GM21528 (cell line): ENCODE data around the gene ZC3H4.
"Not testable (repeated sequence)": the region's sequence is repeated elsewhere in the genome, so short reads cannot be mapped to it uniquely, and the experiment has no call there.

Experiments
- ATAC-seq: cut with Tn5 transposase; IDR thresholded peaks from one replicate; pipeline ENCODE4 v1.9.1; 2021; ENCODE audit warnings: mild to moderate bottlenecking, moderate library complexity; ENCODE audit not compliant: unreplicated experiment, low FRiP score

Gene ZC3H4

GRCh38 chr19:47109177-47109540 is 4.4 kb downstream of the ZC3H4 start:
- no peak for ATAC-seq

GRCh38 chr19:47107953-47108746 is 5.4 kb downstream of the ZC3H4 start:
- ATAC-seq, result no peak

DNA sequence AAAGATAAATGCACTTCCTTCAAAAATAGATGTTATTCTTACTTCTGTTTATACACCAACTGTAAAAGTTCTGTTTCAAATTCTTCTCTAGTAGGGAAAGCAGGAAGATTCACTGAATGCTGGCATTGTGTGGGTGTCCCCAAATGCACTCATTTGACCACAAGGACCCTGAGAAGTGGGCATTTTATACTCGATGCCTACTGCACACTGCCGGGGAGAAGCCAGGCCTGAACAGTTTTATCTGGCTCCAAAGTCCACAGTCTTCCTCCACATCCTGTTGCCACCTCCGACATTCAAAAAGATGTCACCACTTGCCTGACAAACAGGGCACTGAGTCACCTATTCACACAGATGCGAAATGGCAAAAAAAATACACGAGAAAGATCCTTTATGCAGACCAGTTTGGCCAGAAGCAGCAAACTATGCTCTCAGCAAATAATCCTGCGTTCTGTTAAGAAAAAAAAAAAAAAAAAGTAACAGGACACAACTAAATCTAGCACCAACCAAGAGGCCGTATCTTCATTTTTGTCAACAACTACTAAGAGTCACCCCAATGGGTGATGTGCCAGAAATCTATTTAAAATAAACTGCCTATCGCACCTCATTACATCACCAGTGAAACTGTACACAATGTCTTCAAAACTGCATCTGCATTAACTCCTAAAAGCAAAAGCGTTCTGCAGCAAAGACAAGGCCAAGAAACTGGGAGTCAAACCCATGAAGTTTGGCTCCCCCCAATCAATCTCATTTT is 6.2 kb downstream of the ZC3H4 start:
- ATAC-seq, result no peak

DNA sequence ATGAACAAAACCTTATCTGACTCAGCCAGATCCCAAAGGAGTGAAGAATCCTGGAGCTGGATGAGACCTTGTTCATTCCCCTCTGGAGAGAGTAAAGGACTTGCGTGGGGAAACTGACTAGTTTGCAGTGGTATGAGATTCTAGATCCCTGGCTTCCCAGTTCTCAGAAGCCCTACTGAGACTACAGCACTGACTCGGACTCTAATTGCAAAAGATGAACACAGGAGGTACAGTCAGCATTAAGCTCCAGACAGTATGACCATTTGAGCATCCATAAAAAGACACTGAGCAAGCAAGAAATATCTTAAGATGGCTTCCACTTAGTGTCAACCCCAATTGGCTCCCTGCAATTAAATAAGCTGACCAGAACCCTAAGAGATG is 6.8 kb downstream of the ZC3H4 start:
- no peak for ATAC-seq

DNA sequence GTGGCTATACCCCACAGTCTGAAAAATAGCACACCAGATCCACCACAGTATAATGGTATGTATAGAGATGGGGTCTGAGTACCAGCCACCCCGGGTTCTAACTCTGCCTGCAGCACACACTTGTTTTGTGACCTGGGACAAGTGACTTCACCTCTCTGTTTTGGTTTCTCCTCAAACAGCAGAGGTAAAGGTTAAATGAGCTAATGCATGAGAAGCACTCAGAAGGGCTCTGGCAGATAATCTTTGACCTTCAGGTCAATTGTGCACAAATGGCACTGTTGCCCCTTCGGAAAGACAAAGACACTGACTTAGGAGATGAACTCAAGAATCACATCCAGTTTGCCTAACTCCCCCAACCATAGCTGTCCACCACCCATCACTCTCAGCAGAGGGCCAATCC is 7.7 kb downstream of the ZC3H4 start:
- ATAC-seq, result no peak

GRCh38 chr19:47104680-47105079 is 8.9 kb downstream of the ZC3H4 start:
- ATAC-seq, result no peak

DNA sequence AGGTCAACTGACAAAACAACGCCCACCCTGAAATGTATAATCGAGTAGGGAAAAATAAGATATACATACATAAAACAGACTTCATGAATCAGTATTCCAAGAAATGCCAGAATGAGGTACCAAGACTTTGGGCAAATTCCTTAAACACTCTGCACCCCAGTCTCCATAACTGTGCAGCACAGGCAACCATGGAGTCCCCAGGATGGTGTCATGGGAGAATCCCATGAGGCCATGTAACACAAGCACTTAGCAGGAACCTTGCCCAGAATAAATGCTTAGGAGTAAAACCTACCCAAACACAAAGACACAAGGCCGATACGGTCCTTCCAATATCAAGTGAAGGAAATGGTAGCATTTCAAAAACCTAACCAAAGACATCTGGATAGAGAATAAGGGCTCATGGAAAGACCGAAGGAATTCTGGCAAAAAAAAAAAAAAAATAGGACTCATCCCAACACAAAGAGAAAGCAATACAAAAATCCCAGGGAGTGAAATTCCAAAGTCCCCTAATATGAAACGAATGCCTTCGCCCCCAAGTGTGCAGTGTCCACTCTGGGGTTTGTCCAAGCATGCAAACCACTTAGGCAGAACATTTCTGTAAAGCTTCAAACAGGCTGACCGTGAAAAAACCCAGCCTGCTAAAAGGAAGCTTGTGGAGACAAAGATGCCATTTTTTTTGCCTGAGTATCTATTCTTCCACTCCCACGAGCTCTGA is 11.1 kb downstream of the ZC3H4 start:
- no peak for ATAC-seq

GRCh38 chr19:47101116-47101515 is 12.5 kb downstream of the ZC3H4 start:
- not testable (repeated sequence) for ATAC-seq

DNA sequence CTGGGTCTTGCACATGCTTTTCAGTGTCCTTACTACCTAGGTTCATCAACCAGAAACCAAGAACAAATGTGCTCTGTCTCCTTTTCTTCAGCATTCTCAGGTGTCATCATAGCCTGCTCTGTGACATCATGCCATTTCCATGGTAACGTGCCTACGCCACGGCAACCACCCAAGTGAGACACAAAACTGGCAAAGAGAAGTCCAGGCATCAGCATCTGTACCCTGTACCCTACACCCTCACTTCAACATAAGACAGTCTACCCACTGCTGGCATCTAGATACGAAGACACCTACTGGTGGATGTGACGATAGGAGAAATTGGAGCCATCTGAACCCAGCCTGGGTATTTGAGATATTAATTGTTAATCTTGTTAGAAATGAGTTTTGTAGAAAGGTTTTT is 13.3 kb downstream of the ZC3H4 start:
- ATAC-seq, result no peak

DNA sequence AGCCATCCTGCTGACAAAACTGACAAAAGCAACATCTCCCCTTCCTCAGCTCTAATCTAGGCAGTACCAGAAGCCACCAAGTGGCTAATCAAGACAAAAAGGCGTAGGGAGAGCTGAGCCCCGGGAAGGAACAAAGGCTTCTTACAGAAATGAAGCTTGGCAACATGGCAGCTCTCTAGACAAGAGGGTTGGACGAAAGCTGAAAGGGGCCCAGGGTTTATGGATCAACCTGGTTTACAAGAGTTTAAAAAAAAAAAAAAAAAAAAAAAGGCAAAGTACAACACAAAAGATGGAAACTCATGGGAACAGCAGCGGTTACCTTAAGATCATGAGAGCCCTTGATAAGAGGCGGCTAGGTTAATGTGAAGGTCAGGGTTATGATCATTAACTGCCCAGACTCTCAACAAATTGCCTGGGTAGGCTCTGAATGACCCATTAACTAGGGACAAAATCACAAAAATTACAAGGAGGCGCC is 14.0 kb downstream of the ZC3H4 start:
- ATAC-seq, result no peak

DNA sequence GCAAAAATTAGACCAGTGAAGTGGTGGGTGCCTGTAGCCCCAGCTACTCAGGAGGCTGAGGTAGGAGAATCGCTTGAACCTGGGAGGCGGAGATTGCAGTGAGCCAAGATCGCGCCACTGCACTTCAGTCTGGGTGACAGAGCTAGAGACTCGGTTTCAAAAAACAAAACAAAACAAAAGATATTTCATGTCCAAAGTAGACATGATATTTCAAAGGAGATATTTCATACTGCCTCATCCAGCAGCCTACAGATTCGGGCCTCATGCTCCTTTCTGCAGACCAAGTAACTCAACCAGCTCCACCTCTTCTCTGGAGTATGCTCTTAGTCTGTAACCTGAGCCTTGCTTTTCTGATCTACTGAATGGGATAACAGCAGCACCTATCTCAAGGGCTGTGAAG is 15.0 kb downstream of the ZC3H4 start:
- ATAC-seq, result no peak

GRCh38 chr19:47097396-47098201 is 16.0 kb downstream of the ZC3H4 start:
- ATAC-seq, result no peak

GRCh38 chr19:47096721-47097120 is 16.9 kb downstream of the ZC3H4 start:
- ATAC-seq, result no peak

DNA sequence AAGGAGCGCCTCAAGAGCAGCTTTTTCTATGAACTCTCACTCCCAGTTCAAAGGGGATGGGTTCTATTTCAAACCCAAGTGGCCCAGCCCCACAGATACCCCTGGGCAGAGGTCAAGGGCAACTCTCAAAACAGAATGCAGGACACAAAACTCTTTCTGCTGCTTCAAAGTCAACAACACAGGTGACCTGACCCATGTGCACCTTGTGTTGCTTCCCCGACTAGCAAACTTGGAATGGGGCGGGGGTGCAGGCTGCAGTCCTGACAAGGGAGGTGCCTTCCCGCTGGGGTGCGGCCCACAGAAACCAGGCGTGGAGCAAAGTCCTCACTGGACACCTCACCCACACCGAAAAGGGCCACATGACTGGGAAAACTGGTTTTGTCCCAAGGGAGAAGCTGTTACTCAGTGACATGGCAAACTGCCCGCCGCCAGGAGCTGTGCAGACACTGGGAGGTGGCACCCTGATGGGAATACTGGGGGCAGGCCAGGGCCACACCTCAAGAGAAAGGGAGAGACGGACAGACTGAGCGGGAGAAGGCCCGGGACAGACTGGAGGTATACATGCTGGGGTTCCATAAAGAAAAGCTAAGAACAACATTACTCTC is 17.4 kb downstream of the ZC3H4 start:
- no peak for ATAC-seq

DNA sequence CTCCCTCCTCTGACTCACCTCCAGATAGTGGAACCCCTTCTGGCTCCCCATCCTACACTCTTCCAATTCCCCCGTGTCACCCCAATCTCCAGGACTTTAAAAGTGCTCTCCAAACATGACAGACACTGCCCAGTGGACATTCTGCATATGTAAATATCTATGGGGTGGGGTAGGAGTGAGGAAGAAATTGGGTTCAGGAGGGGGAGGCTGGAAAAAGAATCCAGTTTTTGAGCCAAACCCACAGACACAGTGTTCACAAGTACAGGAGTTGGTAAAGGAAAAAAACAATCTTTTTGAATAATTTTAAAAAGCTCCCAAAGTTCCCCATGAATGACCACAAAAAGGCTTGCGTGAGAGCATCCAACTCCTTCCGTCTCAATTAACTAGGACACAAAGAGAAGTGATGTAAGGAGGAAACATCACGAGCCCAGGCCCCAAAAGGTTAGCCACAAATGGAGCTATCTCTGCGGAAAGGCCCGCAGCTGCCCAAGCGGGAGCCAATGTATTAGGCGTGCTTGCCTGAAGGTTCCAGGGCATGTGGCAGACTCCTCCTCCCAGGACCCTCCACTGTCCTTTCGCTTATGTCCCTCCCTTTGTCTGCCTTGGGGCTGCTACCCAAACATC is 18.0 kb downstream of the ZC3H4 start:
- no peak for ATAC-seq

DNA sequence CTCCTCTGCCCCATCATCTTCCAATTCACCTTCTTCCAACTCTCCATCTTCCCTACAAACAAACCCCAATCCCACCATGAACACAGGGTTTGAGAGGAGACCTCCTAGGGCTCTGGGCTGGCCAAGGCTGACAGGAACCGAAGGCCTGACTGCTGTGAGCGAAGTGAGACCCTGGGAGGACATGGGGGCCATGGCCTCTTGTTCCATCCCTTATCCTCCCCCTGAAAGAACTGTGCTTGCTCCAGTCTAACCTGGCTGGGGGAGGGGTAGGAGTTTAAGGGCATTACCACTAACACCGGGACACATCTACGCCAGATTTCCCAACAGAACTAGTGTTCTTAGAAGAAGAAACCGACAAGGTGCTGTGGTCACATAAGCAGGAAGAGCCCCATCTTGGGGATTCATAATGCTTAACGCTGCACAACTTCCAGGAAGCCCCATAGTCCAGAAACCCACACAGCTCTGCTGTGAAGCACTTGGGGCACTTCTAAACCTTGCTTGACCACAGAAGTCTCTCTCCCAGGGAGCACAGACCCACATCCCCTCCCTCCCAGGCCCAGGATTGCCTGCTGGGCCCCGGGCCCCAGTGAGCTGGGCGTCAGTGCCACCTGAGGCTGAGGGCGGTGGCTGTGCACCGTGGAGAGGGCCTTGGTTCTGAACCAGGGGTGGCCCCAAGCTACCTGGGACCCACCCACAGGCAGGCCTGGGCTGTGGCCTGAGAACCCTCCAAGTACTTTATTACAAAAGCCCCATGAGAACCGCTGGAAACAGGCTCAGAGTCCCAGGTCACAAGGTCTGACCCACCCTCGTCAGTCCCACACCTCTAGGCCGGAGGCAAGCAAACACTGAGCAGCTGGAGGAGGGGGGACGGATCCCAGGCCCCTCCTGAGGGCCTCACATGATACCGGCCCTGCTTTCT is 18.8 kb downstream of the ZC3H4 start:
- ATAC-seq, result no peak

DNA sequence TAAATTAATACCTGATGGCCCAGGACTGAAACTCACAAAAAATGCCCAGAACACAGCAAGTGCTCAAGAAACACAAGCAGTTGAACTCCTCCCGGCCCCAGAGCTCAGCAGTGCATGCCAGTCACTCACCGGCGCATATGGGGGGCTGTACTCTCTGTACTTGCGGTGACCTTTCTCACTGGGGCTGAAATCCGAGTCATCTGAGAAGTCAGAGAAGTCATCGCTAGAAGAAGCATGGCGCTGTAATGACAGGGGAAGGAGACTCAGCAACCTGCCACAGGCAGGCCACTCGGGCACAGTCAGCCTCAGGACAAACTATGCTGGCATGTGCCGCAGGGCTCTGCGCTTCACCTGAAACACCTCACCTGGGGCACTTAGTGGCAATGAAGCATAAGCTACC is 19.7 kb downstream of the ZC3H4 start:
- ATAC-seq, result peak; percentile 54

DNA sequence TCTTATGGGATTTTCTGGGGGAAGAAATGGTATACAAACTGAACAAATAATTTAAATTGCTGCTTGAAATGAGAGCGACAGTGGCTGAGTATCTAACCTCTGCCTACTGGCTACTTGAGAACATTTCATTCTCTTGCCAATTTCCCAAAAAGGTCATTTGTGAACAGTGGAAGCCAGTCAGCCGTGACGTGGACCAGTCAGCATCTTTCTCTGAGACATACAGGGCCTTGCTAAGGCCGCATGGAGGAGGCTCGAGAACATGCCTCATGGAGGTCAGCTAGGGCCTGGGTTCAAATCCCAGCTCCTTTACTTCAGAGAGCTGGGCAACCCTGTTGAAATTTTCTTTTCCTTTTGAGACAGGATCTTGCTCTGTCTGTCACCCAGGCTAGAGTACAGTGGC is 20.3 kb downstream of the ZC3H4 start:
- no peak for ATAC-seq
